Stimulated activated CD8-positive, alpha-beta memory T cell treated with anti-CD3 and anti-CD28 coated beads, Interleukin-4, amount 100 ng/mL, for 24 hours (primary cell): Measurements from ENCODE around the gene SECTM1.
"Not testable (repeated sequence)": the region's sequence is repeated elsewhere in the genome, so short reads cannot be mapped to it uniquely, and the experiment has no call there.

Experiments
- DNase-seq: peaks from one replicate; pipeline ENCODE4 v3.0.0-alpha.2; 2020; ENCODE audit warnings: low read depth

SECTM1 gene

DNA sequence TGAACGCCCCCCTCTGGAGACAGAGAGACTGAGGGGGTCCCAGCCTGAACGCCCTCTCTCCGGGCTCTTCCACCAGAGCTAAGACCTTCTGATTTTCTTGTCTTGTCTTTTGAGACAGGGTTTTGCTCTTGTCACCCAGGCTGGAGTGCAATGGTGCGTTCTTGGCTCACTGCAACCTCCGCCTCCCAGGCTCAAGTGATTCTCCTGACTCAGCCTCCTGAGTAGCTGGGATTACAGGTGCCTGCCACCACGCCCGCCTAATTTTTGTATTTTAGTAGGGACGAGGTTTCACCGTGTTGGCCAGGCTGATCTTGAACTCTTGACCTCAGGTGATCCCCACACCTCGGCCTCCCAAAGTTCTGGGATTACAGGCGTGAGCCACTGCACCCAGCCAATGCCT, 14.4 kb upstream of the SECTM1 start:
- DNase-seq, result not testable (repeated sequence)

DNA sequence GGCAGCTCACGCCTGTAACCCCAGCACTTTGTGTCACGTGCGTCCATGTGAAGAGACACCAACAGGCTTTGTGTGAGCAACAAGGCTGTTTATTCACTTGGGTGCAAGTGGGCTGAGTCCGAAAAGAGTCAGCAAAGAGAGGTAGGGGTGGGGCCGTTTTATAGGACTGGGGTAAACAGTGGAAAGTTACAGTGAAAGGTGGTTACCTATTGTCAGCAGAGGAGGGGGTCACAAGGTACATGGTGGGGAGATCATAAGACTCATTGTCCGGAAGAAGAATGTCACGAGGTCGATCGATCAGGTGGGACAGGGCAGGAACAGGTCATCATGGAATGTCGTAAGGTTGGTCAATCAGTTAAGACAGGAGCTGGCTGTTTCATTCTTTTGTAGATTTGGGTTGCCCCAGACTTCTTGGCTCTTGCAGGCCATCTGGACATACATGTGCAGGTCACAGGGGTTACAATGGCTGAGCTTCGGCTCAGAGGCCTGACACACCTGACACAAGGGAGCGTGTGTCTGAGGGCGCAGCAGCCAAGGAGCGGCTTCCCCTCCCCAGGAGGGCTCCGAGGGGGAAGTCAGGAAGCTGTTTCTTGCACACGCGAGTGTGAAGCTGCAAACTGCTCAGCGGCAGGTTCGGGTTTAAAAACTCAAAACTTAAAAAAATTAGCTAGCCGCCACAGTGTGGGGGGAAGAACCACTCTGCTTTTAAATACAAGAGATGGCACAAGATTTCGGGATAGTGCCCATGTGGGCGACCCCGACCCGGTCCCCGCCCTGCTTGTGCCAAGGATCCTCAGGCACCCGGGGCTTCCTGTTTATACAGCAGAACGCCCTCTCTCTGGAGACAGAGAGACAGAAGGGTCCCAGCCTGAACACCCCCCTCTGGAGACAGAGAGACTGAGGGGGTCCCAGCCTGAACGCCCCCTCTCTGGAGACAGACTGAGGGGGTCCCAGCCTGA, 13.1 kb upstream of the SECTM1 start:
- DNase-seq, result no peak

DNA sequence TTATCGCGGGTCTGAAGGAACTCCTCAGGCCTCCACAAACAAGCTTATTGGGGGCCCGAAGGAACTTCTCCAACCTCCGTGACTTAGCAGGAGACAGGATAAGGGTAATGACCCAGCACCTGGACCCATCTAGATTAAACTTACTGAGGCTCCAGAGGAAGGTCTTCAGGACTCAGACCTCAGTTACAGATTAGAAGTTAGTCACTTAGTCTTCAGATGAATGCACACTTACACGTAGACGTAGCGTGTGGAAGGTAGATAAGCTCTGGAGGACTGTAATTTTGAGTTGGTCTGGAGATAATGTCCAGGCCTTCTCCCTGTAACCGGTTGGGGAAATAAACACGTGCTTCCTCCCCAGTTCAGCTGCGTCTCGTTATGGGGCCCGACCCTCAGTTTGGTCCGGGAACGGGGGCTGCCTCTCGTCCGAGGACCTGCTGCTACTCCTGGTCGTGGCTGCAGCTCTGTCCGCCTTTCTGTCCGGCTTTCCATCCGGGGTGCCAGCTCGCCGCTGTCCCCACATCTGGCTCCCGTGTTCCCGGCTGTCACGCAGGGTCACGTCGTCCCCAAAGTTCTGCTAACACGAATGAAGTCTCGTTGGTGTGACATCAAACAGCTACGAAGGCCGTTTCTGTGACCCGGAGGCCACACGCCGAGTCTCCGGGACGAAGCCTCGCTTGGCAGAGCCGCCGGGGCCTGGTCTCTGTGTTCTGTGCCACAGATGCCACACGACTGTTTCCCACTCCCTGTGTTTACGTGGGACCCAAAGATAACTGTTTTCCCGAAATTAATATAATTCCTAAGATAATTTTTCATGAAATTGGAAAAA, 11.8 kb upstream of the SECTM1 start:
- no peak for DNase-seq

DNA sequence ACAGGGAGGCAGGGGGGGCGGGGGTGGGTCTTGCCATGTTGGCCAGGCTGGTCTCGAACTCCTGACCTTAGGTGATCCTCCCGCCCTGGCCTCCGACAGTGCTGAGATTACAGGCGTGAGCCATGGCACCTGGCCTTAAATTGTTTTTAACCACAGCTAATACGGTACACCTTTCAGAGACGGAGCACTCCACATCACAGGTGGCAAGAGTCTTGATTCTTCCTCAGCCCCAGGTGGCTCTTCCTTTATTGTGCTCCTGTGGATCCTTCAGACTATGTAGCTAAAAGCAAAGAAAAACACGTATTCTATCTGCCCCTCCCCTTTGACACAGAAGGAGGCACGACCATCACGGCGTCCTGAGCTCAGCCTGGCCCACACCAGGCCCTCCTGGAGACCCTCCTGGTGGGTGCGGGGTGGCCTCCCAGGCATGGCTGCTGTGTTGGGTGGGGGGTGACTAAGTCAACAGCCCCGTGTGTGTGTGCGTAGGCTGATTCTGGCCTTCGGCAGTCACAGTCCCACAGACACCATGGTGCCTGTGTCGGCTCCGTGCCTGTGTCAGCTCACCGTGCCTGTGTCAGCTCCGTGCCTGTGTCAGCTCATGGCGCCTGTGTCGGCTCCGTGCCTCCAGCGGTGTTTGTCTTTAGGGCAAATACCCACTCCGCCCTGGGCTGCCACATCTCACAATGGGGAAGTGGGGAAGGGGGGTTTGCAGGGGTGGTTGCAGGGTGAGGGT, 10.8 kb upstream of the SECTM1 start:
- DNase-seq, result no peak

DNA sequence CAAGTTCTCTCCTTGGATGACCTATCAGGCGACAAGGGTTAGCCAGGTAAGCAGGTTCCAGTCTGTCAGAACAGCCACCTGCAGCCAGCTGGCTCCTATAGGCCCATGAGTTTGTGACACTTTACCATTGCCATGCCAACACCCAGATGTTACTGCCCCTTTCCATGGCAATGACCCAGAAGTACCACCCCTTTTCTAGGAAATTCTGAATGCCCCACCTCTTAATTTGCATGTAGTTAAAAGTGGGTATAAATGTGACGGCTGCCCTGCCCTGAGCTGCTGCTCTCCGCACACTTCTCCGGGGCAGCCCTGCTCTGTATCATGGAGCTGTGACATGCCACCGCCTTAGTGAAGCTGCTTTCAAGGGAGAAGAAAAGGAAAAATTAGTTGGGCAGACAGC, 10.0 kb upstream of the SECTM1 start:
- DNase-seq, result no peak

DNA sequence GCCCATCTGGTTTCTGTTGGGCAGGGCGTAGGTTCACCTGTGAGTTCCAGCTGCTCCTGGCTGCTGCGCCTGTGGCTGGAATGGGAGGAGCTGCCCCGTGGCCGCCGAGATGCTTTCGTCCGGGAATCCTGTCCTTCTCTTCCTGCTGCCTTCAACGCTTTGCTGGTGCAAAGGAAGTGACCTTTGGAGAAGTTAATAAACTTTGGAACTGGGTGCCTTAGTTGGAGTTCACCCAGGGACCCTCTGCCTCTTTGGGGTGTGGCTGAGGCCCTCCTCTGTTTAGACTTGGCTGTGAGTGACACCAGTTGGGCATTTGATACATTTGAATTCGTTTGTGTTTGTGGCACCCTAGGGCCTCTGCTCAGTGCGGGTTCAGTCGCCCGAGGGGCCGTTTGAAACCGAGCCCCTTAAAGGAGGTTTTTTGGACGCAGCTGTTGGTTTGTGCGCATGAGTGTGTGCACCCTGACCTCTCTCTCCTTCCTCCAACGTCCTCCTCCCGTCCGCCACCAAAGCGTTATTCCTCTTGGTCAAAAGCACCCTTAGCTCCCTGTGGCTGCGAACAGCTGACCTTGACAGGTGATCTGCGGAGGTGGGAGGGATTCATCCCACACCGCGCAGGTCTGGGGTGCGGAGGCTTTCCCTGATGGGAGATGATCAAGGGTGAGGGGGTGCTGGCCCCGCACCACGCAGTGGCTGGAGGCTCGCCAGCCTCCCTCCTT, 9.0 kb upstream of the SECTM1 start:
- no peak for DNase-seq

DNA sequence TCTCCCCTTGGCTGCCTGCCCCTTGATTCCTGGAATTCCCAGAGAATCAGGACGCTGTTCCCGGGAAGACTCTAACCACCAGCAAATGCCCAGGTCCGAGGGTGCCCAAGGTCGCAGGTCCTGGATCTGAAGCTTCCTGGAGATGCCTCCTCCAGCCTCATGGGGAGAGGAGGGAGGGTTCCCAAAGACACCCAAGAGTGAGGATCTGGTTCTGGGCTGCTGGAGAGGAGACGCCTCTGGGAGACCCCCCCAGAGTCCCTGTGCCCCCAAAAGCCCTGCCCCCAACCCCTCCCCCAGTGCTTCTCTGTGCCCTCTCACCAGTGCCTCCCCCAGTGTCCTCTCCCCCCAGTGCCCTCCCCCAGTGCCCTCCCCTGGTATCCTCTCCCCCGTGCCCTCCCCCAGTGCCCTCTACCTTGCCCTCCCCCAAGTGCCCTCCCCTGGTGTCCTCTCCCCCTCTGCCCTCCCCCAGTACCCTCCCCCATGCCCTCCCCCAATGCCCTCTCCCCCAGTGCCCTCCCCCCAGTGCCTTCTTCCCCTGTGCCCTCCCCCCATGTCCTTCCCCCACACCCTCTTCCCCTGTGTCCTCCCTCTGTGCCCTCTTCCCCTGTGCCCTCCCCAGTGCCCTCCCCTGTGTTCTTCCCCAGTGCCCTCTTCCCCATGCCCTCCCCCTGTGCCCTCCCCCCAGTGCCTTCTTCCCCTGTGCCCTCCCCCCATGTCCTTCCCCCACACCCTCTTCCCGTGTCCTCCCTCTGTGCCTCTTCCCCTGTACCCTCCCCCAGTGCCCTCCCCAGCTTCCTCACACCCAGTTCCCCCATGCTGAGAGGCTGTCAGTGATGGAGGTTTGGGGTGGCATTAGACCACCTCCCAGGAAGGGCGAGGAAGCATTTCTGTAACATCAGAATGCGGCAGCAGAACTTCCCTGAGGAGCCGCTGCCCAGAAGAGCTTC, 6.3 kb upstream of the SECTM1 start:
- DNase-seq, result no peak

DNA sequence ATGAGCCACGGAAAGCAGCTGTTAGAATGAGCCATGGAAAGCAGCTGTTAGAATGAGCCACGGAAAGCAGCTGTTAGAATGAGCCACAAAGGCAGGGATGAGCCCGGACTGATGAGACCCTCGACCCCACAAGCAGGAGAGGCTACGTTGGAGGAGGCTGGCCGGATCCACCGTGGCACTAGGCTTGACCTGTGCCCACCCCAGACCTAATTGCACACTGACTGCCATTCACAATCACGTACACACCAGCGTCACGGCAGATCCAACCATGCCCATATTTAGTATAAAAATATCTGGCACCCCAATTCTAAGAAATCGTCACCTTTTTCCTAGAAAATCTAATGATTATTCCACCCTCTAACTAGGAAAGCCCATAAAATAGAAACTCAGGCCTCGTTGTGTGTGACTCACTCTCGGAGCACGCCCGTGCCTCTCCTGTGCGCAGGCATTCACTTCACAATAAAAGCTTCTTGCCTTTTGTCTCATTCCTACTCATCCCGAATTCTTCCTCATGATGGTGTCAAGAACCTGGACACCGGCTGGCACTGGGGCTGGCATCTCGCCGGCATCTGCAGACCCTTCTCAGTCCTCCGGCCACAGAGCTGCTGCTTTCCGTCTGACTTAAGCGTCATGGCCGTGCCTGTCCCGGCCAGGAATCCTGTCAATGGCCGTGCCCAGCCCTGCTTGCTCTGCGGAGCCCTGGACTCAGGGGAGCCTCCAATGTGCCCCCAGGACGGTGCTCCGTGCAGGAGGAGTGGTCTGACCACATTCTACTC, 5.5 kb upstream of the SECTM1 start:
- DNase-seq, result no peak

DNA sequence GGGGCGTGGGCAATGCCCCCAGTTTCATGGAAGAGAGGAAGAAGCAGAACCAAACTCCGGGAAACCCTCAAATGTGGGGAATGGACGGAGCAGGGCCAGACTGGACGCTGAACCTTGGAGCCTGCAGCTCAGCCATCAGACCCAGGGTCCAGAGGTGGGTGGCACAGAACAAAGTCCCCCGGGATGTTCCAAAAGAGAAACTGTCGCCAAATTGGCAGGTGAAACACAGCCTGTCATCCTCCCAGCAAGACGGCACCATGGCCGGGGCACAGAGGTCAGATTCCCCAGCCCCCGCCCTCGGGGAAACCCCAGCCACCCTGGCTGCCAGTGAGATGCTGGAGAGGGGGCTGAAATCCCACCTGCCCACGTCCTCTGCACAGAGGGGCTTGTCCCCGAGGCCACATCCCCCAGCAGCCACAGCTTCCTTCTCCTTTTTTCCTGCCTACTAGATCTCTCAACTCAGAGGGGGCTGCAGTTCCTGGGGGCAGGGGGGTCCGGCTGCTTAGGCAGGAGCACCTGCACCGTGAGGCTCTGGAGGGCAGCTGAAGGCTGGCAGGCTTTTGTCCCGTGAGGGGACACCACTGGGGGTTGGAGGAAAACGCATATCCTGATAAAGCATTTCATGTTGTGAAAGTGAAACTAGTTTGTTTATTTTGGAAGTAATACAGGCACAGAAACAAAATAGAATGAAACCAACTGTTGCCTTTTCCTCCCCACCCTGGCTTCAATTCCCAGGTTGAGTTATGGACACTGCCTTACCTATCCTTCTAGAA, 1.2 kb upstream of the SECTM1 start:
- no peak for DNase-seq

DNA sequence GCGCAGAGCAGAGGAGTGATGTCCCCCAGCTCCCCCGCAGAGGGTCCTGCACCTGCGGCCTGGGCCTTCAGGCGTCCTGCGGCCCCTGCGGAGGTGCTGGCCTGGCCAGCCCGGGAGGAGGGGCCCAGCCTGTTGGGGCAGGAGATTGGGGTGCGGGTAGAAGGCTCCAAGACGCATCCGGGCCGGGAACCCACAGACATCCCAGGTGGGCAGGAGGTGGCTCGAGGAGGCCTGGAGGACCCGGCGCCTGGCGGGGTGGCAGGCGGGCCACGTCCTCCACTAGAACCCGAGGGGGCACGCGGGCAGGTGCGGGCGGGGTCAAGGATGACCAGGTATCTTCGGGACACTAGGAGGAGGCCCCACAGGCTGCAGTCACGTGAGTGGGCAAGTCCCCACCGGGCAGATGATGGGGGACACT, 647 bp upstream of the SECTM1 start:
- DNase-seq, result no peak

DNA sequence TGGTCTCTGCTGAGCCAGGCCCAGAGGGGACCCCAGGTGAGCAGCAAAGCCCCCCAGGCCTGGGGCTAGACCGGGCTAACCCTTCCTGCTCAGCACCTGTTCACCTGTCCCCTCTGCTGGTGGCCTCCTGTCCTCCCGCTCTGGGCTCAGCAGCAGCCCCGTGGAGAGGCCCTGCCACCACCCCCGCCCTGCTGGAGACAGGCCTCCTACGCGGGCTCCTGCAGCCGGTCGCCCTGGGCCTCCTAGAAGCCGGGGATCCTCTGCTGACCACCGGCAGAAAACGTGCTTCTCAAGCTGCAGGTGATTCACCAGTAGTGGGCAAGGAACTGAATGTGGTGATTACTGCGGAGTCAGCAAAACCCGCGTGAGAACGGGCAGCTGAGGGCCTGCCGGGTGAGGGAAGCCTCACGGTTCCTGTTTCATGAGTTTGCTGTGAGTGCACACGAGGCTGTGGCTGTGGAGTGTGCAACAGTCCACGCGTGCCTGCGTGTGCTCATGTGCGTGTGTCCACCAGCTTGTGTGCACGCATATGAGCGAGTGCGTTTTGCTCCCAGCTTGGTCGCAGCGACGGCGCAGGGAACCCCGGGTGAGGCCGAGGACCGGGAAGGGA, 792 bp downstream of the SECTM1 start:
- no peak for DNase-seq

DNA sequence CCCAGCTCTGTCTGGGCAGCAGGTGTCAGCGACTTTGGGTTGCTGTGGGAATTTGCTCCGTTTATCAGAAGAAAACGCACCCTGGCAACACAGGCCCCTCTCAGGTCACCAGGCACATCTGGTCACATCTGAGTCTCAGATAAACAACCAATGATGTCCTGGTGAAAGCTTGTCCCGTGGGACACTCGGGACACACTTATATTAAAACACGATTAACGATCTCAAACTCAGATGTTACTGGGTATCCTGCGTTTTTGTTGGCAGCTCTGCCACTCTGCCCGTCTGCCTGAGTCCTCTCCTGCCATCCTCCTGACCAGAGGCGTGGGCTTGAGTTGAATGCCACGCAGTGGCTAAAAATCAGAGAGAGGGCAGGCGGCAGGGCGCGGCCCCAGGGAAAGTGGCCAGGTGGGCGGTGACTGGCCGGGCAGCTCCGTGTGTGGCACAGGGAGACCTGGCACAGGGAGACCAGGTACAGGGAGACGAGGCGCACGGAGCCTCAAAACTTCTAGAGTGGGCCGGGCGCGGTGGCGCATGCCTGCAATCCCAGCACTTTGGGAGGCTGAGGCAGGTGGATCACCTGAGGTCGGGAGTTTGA, 2.1 kb downstream of the SECTM1 start:
- DNase-seq, result no peak

DNA sequence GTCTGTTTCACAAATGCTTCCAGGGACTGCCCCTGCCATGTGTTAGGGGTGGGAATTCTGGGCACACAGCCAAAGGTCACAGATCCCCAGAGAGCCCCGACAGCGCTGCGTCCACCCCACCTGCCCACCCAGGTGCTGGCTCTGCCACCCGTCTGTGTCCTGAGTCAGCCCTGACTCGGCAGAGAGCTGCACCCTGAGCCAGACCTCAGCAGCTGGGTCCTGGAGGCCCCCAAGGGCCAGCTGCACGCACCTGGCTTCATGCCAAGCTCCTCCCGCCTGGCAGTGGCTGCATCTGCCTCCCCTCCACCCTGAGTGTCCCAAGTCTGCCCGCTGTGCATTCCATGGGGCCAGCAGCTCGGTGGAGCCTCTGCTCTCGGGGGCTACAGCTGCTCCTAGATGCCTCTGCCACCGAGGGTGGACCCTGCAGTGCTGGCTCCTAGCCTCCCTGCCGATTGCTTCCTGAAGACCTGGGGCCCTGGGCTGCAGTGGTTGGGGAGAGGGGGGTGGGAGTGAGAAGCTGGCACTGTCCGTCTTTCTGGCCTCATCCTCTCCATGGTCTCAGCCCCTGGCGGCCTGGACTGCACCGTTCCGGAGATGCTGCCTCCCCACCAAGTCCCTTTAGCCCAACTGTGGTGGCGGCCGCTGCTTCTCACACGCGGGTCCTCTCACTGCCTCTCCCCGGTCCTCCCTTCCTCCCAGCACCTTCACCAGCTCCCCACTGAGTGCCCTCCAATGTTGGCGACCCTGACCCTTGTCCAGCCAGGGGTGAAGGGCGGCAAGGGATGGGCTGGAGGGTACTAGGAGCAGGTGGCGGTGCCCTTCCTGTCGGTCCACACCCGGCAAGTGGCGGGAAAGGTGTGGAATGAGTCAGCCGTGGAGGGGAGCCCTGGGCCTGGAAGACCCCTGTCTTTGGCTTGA, 3.0 kb downstream of the SECTM1 start:
- no peak for DNase-seq

DNA sequence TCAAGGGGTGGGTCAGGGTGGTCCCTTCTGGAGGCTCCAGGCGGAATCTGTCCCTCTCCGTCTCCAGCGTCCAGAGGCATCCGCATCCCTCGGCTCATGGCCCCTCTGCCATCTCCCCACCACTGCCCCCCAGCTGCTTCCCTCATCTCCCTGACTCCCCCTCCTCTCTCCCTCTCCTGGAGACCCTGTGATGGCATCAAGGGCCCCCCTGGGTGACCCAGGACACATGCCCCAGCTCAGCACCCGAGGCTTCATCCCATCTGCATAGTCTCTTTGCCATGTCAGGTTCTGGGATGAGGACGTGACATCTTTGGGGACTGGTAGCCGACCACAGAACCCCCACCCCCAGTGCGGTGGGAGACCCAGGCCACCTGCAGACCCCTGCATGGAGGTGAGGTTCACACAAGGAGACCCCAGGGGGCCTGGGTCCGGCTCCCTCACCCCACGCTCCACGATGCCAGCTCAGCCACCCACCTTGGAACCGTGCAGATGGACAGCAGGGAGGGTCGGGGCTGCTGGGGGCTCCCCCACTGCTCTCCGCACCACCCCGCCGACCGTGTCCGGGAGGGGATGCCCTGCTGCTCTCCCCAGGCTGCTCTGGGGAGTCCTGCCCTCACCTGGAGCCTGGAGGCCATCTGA, 3.8 kb downstream of the SECTM1 start:
- DNase-seq, result no peak

DNA sequence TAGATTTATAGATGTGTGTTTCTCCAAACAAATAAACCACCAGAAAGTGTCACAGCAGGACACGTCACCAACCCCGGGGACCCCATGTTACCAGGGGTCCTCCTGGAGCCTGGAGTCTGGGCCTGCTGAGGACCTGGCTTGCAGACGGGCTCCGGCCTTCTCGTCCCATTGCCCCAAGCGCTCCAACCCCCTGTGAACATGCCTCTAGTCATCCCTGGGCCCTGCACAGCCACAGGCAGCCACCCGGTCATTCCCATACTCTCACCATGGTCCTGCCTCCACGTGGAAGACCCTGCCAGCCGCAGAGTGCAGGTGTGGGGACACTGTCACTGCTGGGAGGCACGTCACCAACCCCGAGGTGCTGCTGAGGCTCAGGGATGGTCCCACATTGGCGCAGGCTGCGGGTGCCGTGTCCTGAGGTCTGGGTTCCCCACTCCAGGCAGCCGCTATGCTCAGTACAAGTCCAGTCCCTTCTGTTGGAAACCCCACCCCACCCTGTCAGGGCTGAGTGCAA, 4.5 kb downstream of the SECTM1 start:
- DNase-seq, result no peak
